Stimulated activated CD8-positive, alpha-beta memory T cell treated with anti-CD3 and anti-CD28 coated beads, Interleukin-2, amount 100 ng/mL, for 1 hour (primary cell): ENCODE measurements around the gene KPRP.

Experiments used
- DNase-seq, 2 donors: peaks; one replicate each; pipeline ENCODE4 v3.0.0-alpha.2; 2020; ENCODE audit warnings: low read depth in 2 of 2

The KPRP gene

DNA sequence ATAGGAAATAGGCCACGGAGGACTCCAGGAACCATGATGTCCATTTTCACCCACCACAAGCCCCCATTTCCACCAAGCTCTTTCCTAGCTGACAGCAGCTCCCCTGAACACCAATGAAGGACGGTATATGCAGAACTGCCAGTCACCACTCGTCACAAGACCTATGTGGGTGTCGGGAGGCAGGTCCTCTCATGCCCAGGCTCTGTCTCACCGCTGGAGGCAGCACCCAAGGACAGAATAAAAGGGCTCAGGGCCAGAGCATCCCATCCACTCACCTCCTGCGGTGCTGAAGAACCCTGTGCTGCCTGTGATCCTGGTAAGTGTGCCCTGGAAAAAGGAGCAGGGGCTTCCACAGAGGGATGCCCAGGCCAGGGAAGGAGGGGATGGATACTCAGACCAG lies 17.1 kb downstream of the KPRP start, which contains the start of gene LCE1F:
LCE1F (plus strand) TSS at position 266 of the 400 bp plus-strand sequence. CDS start 1,232 bp downstream, outside the sequence.
- no peak for DNase-seq

DNA sequence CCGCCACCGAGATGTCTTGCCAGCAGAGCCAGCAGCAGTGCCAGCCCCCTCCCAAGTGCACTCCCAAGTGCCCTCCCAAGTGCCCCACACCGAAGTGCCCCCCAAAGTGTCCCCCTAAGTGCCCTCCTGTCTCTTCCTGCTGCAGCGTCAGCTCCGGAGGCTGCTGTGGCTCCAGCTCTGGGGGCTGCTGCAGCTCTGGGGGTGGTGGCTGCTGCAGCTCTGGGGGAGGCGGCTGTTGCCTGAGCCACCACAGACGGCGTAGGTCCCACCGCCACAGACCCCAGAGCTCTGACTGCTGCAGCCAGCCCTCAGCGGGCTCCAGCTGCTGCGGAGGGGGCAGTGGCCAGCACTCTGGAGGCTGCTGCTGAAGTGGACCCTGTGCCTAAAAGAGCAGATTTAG lies 18.5 kb downstream of the KPRP start:
- DNase-seq: no peak

DNA sequence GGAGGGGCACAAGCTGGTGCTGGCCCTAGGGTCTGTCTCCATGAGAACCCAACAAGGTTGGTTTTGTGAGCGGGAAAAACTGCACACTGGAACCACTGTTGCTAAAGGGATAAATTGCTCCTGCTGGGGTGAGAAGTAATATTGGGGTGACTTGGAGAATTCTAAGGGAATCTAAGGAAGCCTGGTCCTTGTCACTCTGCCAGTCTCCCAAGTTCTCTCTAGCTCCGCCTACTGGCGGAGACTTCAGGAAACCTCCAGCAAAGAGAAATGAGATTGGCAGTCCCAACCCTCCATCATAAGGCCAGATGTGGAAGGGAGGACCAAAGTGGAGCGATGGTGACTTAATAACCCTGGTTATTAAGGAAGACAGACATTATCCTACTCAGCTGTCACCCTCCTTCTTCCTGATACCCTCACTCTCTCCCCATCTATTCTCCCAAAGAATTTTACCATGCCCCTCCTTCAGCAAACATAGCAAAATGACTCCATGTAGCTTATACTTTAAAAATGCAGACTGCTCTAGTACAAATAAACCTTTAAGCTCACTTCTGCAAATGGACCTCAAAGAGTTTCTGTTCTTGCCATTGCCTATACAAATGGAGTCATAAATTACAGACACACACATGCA lies 19.8 kb downstream of the KPRP start:
- DNase-seq: no peak

DNA sequence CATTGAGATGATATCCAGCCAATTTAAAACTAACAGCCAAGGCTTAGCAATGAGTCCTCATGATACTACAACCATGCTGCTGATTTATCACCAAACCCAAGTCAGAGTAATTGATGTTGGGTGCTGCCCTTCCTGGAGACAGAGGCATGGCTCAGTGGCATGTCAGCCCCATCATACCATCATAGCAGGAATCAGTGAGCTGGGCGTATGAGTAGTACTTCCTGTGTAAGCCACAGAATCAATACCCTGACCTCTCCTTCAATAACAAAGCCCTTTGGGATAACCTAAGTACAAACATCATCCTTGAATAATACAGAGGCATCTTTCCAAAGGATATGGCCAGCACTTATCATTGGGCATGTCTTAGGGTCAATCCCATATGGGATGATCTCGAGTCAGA lies 25.3 kb downstream of the KPRP start:
- DNase-seq: no peak

DNA sequence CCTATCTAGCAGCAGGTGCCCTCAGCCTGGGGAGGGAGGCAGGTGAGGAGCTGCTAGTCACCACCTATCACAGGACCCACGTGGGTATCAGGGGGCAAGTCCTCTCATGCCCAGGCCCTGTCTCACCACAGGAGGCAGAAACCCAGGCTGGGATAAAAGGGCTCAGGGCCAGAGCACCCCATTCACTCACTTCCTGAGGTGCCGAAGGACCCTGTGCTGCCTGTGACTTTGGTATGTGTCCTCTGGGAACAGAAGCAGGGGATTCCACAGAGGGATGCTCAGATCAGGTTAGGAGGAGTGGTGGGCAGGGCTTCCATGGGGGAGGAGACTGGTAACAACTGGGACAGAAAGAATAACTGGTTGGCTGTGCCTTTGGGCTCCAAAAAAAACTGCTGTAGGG lies 28.3 kb downstream of the KPRP start, which contains the start of gene LCE1E:
LCE1E (plus strand) TSS at position 181 of the 400 bp plus-strand sequence. CDS start 1,043 bp downstream, outside the sequence.
- DNase-seq: no peak

DNA sequence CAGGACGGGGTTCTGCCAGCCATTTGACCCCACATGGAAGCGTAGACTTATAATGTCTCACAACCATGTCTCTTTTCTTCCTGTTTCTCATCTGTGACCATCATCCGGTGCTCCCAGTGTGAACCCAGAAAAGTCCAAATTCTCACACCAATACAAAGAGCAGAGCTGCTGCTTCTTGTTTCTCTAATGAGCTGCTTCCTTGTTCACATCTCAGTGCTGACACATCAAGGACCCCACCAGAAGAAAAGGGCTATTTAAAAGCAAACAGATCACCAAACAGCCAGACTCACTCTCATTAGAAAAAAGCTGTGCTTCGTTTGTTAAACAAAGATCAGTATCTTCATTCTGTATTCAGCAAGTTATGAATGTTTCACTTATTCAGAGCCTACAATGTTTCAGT lies 37.9 kb downstream of the KPRP start:
- no peak for DNase-seq

DNA sequence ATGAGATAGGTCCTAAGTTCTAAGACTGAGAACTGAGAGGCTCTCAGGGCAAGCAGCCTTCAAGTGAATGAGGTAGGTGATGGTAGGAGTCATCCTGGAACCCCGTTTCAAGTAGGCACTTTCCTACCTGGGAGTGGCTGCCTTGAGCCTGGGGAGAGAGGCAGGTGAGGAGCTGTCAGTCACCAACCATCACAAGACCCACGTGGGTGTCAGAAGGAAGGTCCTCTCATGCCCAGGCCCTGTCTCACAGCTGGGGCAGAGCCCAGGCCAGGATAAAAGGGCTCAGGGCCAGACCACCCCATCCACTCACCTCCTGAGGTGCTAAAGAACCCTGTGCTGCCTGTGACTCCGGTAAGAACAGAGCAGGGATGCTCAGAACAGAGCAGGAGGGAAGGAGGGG lies 38.6 kb downstream of the KPRP start, which contains the start of gene LCE1D:
LCE1D (plus strand) TSS at position 301 of the 400 bp plus-strand sequence. CDS start 1,074 bp downstream, outside the sequence.
- no peak for DNase-seq

DNA sequence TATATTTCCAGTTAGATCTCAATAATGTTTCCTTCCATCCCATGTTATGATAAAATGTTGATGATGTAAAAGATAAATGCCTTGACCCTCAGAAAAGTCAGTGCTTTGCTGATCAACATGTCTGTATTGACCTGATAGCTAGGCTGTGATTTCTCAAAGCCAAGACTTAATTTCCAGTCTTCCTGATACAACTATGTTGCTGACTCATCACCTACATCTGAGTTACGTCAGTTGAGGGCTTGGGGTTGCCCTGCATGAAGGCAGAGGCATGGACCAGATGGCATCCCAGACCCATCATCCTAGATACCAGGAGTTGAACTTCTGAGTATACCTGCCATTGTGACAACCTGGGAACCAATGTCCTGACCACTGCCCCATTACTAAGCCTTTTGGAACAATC lies 43.5 kb downstream of the KPRP start:
- no peak for DNase-seq

DNA sequence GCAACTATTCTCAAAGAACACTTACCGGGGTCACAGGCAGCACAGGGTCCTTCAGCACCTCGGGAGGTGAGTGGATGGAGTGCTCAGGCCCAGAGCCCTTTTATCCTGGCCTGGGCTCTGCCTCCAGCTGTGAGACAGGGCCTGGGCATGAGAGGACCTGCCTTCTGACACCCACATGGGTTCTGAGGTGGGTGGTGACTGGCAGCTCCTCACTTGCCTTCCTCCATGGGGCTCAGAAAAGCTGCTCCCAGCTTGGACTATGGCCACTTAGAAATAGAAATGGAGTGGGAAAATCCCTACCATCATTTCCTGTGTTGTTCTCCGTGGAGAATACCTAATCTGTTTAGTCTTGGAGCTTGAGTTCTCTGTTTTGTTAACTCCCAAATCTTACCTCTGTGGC lies 48.8 kb downstream of the KPRP start, which contains the start of gene LCE1C:
LCE1C (minus strand) TSS at position 76 of the 400 bp plus-strand sequence. CDS start 1,173 bp downstream, outside the sequence.
- no peak for DNase-seq

DNA sequence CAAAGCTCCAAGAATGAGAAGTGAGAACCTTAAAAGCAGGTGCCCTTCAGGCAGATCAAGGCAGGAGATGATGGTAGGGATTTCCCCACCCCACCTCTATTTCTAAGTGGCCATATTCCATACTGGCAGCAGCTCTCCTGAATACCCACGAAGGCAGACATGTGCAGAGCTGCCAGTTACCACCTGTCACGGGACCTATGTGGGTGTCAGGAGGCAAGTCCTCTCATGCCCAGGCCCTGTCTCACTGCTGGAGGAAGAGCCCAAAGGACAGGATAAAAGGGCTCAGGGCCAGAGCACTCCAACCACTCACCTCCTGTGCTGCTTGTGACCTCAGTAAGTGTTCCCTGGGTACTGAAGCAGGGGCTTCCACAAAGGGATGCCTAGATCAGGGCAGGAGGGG lies 53.2 kb downstream of the KPRP start:
- DNase-seq: no peak
